ENCODE data around the gene SIGLEC9.

The SIGLEC9 gene

DNA sequence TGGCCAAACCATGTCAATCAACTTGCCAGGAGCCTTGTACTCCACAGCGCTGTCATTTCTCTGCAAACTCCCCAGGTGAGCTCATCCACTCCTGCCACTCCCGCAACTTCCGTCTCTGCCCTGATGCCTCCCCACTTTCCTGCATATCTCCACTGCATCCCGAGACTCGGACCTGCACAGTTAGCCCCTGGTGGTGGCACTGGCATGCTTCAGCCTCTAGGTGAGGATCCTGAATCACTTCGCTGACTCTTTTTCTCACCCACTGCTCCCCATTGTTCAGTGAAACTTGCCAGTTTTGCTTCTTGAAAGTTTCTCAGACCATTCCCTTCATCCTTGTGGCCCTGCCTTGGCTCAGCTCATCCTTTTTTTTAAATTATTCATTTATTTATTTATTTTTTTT is 13.1 kb upstream of the SIGLEC9 start:
- no peak overlapping the region for H3K27ac ChIP-seq (ENCODE audit: extremely low read depth, low read depth, low read length)
- H3K4me1 ChIP-seq (ENCODE audit: control insufficient read depth, insufficient read depth, low read length), result no peaks in the 10 kb centered on the region
- ChIA-PET POLR2A (no interaction called here), CTCF (interaction anchor here (0.9 to 1.1 kb wide), 3 partner anchors 9 to 43 kb away, joined by 3 read pairs; no protein-coding TSS in a partner anchor)
- H3K9me3 ChIP-seq (ENCODE audit: control insufficient read depth, insufficient read depth, low read depth, low read length), result no peaks in the 10 kb centered on the region
- H3K4me3 ChIP-seq (ENCODE audit: low read depth, low read length), result no peak overlapping the region
- TF ChIP-seq, protein P1, sequence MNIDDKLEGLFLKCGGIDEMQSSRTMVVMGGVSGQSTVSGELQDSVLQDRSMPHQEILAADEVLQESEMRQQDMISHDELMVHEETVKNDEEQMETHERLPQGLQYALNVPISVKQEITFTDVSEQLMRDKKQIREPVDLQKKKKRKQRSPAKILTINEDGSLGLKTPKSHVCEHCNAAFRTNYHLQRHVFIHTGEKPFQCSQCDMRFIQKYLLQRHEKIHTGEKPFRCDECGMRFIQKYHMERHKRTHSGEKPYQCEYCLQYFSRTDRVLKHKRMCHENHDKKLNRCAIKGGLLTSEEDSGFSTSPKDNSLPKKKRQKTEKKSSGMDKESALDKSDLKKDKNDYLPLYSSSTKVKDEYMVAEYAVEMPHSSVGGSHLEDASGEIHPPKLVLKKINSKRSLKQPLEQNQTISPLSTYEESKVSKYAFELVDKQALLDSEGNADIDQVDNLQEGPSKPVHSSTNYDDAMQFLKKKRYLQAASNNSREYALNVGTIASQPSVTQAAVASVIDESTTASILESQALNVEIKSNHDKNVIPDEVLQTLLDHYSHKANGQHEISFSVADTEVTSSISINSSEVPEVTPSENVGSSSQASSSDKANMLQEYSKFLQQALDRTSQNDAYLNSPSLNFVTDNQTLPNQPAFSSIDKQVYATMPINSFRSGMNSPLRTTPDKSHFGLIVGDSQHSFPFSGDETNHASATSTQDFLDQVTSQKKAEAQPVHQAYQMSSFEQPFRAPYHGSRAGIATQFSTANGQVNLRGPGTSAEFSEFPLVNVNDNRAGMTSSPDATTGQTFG (tag by site-specific recombination; IDR thresholded peaks at IDR 0.05; ENCODE audit: borderline replicate concordance), result no peak
- TF ChIP-seq, protein P2, sequence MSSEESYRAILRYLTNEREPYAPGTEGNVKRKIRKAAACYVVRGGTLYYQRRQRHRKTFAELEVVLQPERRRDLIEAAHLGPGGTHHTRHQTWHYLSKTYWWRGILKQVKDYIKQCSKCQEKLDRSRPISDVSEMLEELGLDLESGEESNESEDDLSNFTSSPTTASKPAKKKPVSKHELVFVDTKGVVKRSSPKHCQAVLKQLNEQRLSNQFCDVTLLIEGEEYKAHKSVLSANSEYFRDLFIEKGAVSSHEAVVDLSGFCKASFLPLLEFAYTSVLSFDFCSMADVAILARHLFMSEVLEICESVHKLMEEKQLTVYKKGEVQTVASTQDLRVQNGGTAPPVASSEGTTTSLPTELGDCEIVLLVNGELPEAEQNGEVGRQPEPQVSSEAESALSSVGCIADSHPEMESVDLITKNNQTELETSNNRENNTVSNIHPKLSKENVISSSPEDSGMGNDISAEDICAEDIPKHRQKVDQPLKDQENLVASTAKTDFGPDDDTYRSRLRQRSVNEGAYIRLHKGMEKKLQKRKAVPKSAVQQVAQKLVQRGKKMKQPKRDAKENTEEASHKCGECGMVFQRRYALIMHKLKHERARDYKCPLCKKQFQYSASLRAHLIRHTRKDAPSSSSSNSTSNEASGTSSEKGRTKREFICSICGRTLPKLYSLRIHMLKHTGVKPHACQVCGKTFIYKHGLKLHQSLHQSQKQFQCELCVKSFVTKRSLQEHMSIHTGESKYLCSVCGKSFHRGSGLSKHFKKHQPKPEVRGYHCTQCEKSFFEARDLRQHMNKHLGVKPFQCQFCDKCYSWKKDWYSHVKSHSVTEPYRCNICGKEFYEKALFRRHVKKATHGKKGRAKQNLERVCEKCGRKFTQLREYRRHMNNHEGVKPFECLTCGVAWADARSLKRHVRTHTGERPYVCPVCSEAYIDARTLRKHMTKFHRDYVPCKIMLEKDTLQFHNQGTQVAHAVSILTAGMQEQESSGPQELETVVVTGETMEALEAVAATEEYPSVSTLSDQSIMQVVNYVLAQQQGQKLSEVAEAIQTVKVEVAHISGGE (tag by site-specific recombination; conservative IDR thresholded peaks at IDR 0.05; ENCODE audit: low read depth), result 0 out of 2 replicates have a peak, but pooled peaks have one; percentile 8
- 0 out of 2 replicates have a peak, but pooled peaks have one; percentile 25 for TF ChIP-seq PRDM1 (tag by site-specific recombination; IDR thresholded peaks at IDR 0.05)
- TF ChIP-seq, protein P3, sequence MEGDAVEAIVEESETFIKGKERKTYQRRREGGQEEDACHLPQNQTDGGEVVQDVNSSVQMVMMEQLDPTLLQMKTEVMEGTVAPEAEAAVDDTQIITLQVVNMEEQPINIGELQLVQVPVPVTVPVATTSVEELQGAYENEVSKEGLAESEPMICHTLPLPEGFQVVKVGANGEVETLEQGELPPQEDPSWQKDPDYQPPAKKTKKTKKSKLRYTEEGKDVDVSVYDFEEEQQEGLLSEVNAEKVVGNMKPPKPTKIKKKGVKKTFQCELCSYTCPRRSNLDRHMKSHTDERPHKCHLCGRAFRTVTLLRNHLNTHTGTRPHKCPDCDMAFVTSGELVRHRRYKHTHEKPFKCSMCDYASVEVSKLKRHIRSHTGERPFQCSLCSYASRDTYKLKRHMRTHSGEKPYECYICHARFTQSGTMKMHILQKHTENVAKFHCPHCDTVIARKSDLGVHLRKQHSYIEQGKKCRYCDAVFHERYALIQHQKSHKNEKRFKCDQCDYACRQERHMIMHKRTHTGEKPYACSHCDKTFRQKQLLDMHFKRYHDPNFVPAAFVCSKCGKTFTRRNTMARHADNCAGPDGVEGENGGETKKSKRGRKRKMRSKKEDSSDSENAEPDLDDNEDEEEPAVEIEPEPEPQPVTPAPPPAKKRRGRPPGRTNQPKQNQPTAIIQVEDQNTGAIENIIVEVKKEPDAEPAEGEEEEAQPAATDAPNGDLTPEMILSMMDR (tag by site-specific recombination; IDR thresholded peaks at IDR 0.05), result peak; percentile 48; the same call in 1 of the 2 replicates
- H3K36me3 ChIP-seq (ENCODE audit: control insufficient read depth in 2 of 2, insufficient read depth in 1 of 2, low read length in 2 of 2), result peaks cover 0 to under 1% of the 10 kb centered on the region in 2 experiments; a peak in 1 of 3 replicates

DNA sequence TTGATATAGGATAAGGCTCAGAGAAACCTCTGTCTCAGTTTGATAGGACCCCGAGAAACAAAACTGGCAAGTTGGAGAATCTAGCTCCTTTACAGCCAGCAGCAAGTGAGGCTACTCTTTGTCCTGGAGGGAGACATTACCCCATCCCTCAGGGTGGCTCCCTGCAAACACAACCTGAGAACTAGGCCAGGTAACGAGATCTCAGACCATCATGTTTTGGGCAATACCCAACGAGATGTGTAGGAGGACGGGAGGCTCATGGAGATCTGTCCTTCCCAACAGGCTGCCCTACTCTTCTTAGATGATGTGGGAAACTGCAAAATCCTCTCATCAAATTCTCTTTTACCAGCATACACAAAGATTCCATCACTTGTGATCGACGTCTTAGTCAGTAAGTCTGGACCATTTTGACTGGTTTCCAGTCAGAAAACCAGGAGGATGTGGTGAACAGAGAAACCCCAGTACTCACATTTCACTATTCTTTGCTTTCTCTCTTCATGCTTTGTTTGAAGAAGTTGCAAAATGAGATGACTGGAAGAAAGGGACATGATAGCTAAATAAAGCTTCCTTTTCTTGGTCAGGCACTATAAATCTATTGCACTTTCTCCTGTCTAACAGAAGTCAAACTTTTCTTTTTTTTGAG is 10.5 kb upstream of the SIGLEC9 start:
- no peaks in the 10 kb centered on the region for H3K9me3 ChIP-seq (ENCODE audit: control insufficient read depth, insufficient read depth, low read depth, low read length)
- no peak overlapping the region for H3K27ac ChIP-seq (ENCODE audit: extremely low read depth, low read depth, low read length)
- ChIA-PET POLR2A (no interaction called here), CTCF (interaction anchor here (0.6 to 1.0 kb wide), 2 partner anchors 19 to 1987 kb away, joined by 3 to 6 read pairs; no protein-coding TSS in a partner anchor)
- TF ChIP-seq, protein P4, sequence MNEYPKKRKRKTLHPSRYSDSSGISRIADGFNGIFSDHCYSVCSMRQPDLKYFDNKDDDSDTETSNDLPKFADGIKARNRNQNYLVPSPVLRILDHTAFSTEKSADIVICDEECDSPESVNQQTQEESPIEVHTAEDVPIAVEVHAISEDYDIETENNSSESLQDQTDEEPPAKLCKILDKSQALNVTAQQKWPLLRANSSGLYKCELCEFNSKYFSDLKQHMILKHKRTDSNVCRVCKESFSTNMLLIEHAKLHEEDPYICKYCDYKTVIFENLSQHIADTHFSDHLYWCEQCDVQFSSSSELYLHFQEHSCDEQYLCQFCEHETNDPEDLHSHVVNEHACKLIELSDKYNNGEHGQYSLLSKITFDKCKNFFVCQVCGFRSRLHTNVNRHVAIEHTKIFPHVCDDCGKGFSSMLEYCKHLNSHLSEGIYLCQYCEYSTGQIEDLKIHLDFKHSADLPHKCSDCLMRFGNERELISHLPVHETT (tag by site-specific recombination; IDR thresholded peaks at IDR 0.05), result no peak
- TF ChIP-seq PRDM1 (tag by site-specific recombination; IDR thresholded peaks at IDR 0.05) (peak; percentile 42; the same call in 1 of the 2 replicates), ZNF777 (tag by site-specific recombination; IDR thresholded peaks at IDR 0.05; ENCODE audit: borderline replicate concordance) (no peak), ZNF558 (tag by site-specific recombination; IDR thresholded peaks at IDR 0.05) (no peak), ZNF140 (tag by site-specific recombination; IDR thresholded peaks at IDR 0.05) (no peak), ZFP3 (tag by site-specific recombination; IDR thresholded peaks at IDR 0.05; ENCODE audit: low read depth) (no peak)
- H3K4me3 ChIP-seq (ENCODE audit: low read depth, low read length), result no peak overlapping the region
- no peaks in the 10 kb centered on the region for H3K4me1 ChIP-seq (ENCODE audit: control insufficient read depth, insufficient read depth, low read length)
- H3K36me3 ChIP-seq (ENCODE audit: control insufficient read depth in 2 of 2, insufficient read depth in 1 of 2, low read length in 2 of 2), result no peaks in the 10 kb centered on the region

DNA sequence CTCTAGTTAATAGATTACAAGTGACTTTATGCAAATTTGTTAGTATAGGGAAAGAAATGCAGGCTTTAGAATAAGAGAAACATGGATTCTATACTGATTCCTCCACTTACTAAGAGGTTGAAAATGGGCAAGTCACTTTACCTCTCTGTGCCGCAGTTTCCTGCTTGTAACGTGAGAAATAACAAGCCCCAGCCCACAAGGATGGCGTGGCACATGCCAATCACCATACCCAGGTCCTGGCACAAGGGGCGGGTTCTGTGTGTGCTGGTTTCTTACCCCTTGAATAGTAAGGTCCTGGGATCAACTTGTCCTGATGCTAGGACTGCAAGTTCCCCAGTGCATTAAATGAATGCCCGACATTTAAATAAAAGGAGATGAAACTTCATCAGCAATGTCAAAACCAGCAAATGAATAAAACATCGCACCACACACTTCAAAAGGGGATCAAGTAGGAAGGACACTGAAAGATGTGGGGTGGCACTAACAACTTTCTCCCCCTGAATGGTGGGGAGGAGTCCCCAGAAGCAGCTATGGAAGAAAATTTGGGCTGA is 7.9 kb upstream of the SIGLEC9 start:
- no peak overlapping the region for H3K27ac ChIP-seq (ENCODE audit: extremely low read depth, low read depth, low read length)
- ChIA-PET POLR2A (no interaction called here), CTCF (no interaction called here)
- H3K36me3 ChIP-seq (ENCODE audit: control insufficient read depth in 2 of 2, insufficient read depth in 1 of 2, low read length in 2 of 2), result no peaks in the 10 kb centered on the region
- H3K9me3 ChIP-seq (ENCODE audit: control insufficient read depth, insufficient read depth, low read depth, low read length), result no peaks in the 10 kb centered on the region
- H3K4me3 ChIP-seq (ENCODE audit: low read depth, low read length), result no peak overlapping the region
- no peaks in the 10 kb centered on the region for H3K4me1 ChIP-seq (ENCODE audit: control insufficient read depth, insufficient read depth, low read length)
- TF ChIP-seq KLF7 (tag by site-specific recombination; IDR thresholded peaks at IDR 0.05; ENCODE audit: borderline replicate concordance) (no peak), ZNF112 (tag by site-specific recombination; IDR thresholded peaks at IDR 0.05) (no peak), YY2 (tag by site-specific recombination; IDR thresholded peaks at IDR 0.05) (no peak), ZFP37 (tag by site-specific recombination; IDR thresholded peaks at IDR 0.05) (no peak), KLF16 (tag by site-specific recombination; IDR thresholded peaks at IDR 0.05) (no peak), ZNF175 (tag by site-specific recombination; IDR thresholded peaks at IDR 0.05) (no peak), GLI2 (tag by site-specific recombination; IDR thresholded peaks at IDR 0.05; ENCODE audit: borderline replicate concordance, low read depth) (no peak), ZNF157 (tag by site-specific recombination; IDR thresholded peaks at IDR 0.05) (no peak), ZNF169 (tag by site-specific recombination; IDR thresholded peaks at IDR 0.05) (no peak)
- TF ChIP-seq, protein P5, sequence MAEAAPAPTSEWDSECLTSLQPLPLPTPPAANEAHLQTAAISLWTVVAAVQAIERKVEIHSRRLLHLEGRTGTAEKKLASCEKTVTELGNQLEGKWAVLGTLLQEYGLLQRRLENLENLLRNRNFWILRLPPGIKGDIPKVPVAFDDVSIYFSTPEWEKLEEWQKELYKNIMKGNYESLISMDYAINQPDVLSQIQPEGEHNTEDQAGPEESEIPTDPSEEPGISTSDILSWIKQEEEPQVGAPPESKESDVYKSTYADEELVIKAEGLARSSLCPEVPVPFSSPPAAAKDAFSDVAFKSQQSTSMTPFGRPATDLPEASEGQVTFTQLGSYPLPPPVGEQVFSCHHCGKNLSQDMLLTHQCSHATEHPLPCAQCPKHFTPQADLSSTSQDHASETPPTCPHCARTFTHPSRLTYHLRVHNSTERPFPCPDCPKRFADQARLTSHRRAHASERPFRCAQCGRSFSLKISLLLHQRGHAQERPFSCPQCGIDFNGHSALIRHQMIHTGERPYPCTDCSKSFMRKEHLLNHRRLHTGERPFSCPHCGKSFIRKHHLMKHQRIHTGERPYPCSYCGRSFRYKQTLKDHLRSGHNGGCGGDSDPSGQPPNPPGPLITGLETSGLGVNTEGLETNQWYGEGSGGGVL (tag by site-specific recombination; IDR thresholded peaks at IDR 0.05), result no peak

Data from HEK293 (cell line).